Mammary microvascular endothelial cell (primary cell): Measurements from ENCODE around the gene TGFA. TPM values are rescaled to one million over a fixed set of nuclear protein-coding genes. Genes with fewer than 3 reads are reported as not detected.

ENCODE experiments used
- total RNA-seq: library from RNA; depleted of rRNA; stranded (reverse); fragments of >200 nt; gene quantifications from 2 replicates; pipeline ENCODE4 v1.2.3, GENCODE V29; 2015

The TGFA gene
- total RNA-seq: 3.1 and 4.7 TPM in 2 replicates

GRCh38 chr2:70553584-70554337, at the start of gene TGFA:
TSS of gene TGFA (minus strand) at chr2:70553826. CDS start at chr2:70553767, 59 bp downstream.

Other genes starting within 250 kb of the TGFA start
- gene ADD2, start 214.4 kb upstream of the TGFA start, total RNA-seq: 14.3 and 15.4 TPM in 2 replicates
- gene FIGLA, start 236.8 kb upstream of the TGFA start, total RNA-seq: not detected in 2 replicates